ENCODE results near the gene ZNF211.

- no peak for TF ChIP-seq CTCF (IDR thresholded peaks at IDR 0.05; ENCODE audit: low read length)
- no peak for TF ChIP-seq EZH2phosphoT487 (IDR thresholded peaks at IDR 0.05; ENCODE audit: low read length)
- no peak for TF ChIP-seq EZH2 (optimal IDR thresholded peaks at IDR 0.05; ENCODE audit: low read depth, low read length)
Observed at GRCh38 chr19:57620673-57621348, 12.2 kb upstream of the ZNF211 start.

Data from MM.1S (cell line).